Non-pigmented ciliary epithelial cell (primary cell): ENCODE data around the gene PIK3C2A.

Source experiments
- DNase-seq: peaks from one replicate; pipeline ENCODE4 v3.0.0-alpha.2; 2010; ENCODE audit warnings: low read depth

Gene PIK3C2A

DNA sequence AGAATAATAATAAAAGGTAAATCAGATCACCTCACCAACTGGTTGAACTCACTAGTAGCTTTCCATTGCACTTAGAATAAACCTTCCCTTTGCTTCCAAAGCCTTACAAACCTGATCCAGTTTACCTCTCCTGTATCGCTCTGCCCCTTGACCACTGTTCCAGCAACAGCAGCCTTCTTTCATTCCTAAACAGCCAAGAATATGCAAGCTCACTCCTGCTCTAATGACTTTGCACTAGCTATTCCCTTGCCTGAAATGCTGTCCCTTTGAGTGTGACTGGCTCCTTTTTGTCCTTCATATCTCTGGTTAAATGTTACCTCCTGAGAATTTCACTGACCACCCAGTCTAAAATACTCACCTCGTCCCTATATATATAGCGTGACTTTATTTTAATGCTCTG is 9.6 kb upstream of the PIK3C2A start:
- no peak for DNase-seq

DNA sequence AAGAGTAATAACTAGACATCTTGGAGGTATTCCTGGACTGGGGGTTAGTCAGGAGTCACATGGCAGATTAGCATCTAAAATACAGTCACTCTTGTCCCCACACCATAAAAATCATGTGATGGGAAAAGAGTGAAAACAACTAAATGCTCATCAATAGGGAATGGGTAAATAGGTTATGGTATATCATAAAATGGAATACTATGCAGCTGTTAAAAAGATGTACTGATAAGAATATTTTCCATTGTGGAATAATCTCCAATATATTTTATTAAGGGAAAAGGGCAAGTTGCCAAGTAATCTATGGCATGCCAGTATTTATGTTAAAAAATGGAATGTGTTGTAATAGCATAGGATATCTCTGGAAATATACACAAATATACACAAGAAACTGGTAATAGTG is 6.6 kb upstream of the PIK3C2A start:
- no peak for DNase-seq

DNA sequence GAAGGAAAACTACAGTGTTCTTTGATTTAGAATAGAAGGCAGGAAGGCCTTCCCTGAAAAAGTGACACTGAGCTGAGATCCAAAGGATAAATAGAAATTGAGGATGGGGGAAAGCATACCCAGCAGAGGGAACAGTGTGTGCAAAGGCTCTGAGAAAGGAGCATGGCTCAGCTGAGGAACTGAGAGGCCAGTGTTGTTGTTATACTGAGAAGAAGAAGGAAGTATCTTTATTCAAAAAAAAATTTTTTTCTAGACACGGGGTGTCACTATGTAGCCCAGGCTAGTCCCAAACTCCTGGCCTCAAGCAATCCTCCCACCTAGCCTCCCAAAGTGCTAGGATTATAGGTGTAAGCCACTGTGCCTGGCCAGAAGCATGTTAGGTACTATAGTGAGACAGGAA is 3.5 kb upstream of the PIK3C2A start:
- DNase-seq: no peak

DNA sequence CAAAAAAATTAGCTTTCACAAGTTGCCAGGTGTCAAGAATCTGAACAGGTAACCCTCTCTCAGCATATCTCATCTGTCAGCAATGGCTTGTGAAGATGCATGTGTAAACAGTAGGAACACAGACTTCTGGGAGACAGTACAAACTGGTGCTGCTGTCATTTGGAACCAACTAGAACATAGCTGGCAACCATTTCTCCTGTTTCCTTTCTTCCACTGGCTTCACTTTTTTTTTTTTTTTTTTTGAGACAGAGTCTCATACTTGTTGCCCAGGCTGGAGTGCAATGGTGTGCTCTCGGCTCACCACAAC is 2.1 kb upstream of the PIK3C2A start:
- no peak for DNase-seq

DNA sequence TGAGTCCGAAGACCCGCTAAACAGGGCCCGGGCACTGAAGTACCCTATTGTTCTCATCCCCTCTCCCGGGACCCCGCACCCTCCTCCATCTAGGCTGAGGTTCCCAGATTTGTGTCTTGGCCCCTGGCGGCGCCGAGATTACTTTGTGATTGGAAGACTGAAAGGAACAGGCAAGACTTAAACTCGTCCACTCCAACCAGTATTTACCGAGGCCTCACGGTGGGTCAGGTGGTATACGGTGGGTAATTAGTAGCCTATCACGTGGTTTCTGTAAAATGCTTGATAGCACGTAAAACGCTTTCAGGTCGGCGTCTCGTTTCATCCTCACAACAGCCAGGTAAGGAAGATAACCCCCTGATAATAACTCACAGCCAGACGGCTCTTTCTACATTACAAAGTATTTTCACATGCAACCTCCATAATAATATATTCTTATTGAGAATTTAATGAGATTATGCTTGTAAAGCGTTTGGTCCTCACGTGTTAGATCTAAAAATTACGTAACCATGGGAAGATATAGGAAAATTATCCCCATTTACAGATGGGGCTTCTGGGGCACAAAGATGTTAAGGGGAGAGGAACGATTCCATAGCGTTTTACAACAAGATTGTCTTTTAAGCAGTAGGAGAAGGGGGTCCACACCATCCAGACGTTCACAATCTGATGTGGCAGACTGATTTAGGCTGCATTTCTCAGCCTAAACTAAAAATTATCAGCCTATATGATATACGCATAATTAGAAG is 642 bp upstream of the PIK3C2A start:
- DNase-seq: no peak

DNA sequence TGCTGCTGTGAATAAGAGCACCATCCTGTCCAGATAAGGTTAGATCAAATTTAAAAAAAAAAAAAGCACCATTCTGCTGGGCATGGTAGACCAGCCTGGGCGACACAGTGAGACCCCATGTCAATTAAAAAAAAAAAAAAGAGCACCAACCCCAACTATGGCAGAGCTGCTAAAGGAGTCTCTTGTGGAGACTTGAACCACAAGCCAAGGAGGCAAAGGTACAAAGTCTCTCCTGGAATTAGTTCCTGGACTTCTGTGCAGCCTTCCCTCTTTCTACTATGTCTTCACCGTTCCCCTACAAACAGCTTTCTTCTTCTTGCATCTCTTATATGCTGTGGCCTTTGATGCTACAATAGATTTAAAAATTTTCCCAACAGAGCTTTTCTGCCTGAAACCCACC is 1.3 kb downstream of the PIK3C2A start:
- DNase-seq: no peak

DNA sequence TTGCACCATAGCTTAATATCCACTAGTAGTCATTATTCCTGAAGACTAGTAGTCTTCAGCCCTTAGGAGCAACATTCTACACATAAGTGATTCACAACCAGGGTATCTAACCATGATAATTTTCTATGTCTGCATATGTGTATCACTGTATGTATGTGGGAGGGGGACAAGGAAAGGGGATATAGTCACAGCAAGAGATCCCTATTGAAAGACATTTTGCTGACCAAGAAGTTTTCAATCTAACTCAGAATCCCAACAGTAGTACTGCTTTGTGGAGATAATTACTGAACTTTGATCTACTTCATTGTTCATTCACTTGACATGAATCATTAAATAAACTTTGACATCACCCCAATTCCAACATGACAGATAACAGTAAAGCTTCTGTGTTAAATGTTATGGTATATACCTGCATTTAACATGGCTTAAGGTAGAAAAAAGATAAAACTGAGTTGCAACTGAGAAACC is 10.3 kb downstream of the PIK3C2A start:
- DNase-seq: no peak

DNA sequence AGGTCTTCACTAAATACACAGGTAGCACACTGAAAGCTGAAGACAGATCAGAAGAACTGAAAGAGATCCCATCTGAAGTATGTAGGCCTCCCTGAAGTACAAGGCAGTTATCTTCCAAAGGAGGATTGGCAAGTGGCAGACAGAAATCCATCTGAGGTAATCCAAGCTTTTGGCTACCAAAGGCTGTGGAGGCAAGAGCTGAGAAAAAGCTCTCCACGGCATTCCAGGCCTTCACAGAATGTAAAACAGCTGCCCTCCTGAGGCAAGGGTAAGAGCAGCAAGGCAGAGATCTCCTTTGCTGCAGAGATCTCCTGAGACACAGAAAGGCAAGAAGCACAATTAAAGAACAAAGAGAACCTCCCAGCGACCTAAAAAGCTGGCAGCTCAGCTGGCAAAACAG is 19.1 kb downstream of the PIK3C2A start:
- DNase-seq: no peak

DNA sequence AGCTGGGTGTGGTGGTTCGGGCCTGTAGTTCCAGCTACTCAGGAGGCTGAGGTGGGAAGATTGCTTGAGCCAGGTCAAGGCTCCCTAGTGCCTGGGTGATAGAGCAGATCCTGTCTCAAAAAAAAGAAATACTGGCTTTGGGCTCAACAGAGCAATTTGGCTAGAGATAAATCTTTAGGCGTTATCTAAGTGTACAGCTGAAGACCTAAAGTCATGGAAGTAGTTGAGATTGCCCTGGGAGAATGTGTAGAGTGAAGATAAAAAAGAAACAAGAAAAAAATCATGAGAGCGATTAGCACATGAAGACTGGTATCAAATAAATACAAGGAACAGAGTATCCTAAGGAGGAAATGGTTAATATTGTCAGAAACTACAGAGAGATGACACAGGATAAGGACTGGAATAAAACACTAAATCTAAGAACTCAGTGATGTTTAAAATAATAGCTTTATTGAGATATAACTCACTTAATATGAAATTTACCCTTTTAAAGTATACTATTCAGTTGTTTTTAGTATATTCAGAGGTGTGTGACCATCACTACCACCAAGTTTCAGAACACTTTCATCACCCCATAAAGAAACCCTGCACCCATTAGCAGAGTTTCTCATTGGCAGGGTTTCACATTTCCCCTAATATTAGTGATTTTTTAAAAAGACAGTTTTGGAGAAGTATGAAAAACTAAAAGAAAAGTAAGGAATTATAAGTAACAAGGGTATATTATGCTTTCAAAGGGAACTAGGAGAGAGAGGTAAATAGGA is 20.7 kb downstream of the PIK3C2A start:
- DNase-seq: no peak

DNA sequence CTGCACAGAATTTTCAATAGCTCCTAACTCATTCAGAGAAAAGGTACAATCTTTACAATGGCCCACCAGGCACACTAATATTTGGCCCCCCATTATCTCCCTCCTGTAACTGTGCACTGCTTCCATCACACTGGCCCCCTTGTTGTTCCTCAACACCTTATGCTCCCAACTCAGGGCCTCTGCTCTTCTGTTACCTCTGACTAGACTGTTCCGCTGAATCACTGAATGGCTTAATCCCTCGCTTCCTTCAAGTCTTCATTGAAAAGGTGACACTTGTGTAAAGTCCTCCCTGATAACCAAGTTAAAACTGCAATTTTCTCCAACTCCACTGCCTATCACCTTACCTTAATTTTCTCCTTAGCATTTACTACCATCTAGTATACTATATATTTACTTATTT is 21.8 kb downstream of the PIK3C2A start:
- no peak for DNase-seq

DNA sequence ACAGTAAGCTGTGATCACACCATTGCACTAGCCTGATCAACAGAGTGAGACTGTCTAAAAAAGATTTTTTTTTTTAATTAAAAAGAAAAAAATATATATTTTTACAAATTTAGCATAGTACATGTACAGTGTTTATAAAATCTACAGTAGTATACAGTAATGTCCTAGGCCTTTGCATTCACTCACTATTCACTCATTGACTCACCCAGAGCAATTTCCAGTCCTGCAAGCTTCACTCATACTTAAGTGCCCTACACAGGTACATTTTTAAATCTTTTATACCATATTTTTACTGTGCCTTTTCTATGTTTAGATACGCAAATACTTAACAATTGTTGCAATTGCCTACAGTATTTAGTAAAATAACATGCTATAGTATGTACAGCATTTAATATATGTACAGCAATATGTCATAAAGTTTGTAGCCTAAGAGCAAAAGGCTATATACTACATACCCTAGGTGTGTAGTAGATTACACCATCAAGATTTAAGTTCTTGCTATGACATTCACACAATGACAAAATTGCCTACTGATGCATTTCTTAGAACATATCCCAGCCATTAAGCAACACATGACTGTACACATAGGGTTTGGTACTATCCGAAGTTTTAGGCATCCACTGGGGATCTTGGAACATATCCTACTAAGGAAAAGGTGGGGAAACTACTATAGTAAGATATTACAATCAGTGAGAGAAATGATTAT is 22.8 kb downstream of the PIK3C2A start:
- DNase-seq: no peak

DNA sequence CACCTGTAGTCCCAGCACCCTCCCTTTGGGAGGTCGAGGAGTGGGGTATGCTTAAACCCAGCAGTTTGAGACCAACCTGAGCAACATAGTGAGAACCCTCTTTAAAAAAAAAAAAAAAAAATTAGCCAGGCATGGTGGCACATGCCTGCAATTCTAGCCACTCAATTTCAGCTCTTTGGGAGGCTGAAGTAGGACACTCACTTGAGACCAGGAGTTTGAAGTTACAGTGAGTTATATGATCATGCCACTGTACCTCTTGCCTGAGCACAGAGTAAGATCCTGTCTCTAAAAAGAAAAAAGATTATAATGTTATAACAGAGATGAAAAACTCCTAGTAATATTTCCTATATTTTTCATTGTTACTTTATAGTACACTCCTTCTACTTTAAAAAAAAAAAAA is 23.9 kb downstream of the PIK3C2A start:
- no peak for DNase-seq

DNA sequence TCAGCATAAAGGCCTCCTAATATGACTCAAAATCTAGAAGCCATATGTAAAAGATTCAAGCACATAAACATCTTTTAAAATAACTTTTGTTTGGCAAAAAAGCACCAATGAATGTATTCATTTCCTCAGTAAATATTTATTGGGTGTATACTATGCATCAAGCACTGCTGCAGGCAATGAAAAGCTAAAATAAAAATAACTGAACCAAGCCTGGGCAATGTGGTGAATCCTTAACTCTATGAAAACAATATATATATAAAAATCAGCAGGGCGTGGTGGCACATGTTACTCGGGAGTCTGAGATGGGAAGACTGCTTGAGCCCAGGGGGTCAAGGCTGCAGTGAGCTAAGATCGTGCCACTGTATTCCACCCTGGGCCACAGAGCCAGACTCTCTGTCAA is 27.8 kb downstream of the PIK3C2A start:
- no peak for DNase-seq

DNA sequence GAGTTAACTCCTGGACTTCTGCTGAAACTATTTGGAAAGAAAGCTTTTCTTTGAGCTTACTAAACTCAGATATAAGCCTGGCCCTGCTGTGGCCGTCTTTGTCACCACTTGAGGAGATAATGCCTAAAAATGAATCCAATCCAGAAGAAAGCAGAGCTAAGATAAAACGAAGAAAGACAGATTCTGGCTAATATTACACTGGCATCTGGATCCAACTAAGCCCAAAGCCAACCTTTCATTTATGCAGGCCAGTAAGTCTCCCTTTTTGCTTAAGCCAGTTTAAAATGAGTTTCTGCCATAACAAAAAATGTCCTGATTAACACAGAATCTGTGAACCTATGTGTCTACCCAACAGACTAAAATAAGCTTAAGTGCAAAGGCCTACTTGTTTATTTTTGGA is 34.5 kb downstream of the PIK3C2A start:
- DNase-seq: no peak

DNA sequence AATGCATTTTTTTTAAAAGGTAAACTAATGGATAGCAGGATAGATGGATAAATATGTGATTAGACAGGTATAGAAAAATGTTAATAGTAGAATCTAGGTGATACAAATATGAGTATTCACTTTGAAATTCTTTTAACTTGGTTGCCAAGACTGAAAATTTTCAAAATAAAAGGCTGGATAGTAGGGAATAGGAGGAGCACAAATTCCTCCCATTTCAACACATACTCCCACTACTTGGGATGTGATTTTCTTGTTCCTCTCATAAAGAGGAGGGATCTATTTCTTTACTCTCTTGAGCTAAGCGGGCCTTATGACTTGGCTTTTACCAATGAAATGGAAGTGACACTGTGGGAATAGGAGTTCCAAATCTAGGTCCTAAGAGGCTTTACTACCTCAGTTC is 35.9 kb downstream of the PIK3C2A start:
- DNase-seq: no peak

DNA sequence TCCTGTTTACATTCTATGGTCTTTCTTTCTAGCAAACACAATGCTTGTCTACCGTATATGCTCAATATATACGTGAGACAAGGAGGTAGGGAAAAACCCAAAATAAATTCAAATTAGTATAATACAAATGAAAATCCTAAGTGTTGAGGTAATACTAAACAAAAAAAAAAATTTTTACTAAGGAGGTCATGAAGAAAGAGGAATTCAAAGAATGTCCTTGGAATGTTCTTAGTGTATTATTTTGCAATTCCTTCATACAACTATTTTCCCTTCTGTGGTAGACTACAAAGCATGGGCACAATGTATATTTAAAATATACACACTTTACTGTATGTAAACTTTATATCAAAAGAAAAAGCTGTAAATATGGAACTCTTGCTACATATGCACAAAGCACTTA is 36.4 kb downstream of the PIK3C2A start:
- peak; percentile 31 for DNase-seq

DNA sequence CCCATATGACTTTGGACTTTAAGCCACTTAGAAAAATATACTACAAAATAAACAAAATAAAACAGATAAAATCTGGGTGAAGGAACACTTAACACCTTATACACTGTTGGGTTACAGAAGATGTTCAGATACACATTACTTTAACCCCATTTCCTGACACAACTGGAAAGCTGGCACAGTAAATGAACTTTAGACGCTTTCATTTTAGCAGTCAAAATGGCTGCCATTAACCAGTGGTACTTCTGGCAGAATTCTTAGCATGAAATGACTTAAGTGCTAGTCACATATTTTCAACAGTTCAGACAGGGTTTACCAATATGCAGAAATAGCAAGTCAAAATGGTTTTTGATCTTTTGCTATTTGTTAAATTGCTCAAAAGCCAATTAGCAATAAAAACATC is 37.9 kb downstream of the PIK3C2A start:
- no peak for DNase-seq

DNA sequence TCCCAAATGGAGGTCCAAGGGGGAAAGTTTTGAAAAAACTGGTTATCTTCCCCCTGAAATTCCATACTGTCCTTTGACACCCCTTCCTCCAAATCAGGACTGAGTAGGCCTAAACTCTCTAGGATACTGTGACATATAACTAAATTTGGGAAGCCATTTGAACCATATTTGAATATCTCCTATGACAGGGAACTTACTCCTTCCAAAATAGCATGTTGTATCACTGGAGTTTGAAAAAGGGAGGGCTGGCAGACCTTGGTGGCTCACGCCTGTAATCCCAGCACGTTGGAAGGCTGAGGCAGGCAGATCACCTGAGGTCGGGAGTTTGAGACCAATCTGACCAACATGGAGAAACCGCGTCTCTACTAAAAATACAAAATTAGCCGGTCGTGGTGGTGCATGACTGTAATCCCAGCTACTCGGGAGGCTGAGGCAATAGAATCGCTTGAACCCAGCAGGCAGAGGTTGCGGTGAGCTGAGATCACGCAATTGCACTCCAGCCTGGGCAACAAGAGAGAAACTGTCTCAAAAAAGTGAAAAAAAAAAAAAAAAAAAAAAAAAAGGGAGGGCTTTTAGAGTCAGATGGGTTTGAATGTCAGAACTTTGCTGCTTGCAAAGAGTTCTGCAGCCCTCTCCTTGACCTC is 42.4 kb downstream of the PIK3C2A start:
- no peak for DNase-seq

DNA sequence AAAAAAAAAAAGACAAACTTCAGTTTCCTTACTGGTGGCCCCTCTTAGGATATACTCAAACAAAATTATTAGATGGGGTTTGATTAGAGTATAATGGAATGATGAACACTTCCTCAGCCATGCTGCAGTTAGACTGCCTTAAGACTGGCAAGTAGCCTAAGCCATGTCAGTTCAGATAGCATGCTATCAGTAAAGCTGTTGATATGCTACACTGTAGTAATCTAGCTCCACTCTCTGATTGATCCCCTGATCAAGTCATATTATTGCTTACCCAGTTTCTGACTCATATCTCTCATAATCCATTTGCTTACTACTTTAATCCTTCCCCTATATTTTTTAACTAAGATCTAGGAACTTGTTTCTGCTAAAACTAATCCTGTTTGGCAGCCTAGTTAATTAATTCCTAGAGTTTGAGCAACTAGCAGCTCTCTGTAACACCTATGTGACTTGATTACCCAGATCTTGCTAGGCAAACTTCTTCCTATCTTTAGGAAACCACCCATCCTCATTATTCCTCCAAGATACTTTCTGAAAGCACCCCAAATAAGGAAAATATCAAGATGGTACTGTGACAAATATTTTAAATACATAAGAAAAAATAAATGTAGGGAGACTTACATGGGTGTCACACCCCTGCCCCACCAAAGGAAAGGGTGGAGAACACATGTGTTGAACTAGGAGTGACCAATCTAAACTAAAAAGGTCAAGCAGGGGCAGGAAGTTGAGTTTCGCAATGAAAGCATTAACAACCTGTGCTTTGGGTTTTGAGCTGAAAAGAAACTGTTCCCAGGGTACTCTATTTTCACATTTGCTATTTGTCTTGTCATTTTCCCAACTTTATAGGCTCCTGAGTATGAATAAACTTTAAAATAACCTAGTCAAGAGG is 43.2 kb downstream of the PIK3C2A start:
- no peak for DNase-seq

DNA sequence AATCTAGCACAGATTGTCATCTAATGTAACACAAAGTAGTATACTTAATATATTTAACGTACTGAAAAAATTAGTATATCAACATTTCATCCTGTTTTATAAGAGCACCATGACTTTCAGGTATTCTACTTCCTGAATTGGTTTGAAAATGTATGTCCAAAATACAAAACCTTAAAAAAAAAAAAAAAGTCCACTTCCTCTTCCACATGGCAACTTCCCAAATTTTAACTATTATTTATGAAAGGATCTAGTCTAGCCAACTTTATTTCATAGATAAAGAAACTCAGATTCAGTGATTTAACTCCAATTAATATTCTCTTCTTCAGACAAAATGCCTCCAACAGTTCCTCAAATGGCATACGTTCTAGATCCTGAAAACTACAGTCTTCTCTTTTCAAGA is 44.0 kb downstream of the PIK3C2A start:
- DNase-seq: no peak

DNA sequence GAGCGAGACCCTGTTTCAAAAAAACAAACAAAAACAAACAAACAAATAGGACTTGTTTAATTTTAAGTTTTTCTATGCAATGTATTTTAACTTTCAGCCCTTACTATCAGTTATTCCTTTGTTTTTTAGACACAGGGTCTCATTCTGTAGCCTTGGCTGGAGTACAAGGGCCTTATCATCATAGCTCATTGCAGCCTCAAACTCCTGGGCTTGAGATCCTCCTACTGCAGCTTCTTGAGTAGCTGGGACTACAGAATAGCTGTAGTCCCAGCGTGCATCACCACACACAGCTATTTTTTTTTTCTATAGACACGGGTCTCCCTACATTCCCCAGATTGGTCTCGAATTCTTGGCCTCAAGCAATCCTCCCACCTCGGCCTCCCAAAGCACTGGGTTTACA is 44.5 kb downstream of the PIK3C2A start:
- DNase-seq: no peak

DNA sequence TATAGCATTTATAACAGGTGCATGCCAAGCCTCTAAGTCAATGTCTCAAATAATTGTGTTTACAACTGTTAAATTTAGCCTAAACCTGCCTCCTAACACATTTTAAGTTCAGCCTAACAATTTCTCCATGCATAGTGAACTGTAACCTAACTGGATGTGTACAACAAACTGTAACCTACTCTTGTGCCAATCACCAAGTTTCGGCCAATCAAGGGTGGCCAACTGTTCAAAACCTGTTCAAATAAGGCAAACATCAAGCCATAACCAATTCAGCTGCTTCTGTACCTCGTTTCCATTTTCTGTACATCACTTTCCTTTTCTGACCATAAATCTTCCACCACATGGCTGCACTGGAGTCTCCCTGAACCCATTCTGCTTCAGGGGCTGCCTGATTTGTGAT is 45.4 kb downstream of the PIK3C2A start:
- DNase-seq: no peak
